ENCODE measurements around the gene PTPA. TPM values are rescaled to one million over a fixed set of nuclear protein-coding genes. Genes with fewer than 3 reads are reported as not detected.

Gene PTPA
- total and polyA plus RNA-seq, 2 of the 4 experiments (the other 2 are of a cell fraction): 124 to 149 TPM

DNA sequence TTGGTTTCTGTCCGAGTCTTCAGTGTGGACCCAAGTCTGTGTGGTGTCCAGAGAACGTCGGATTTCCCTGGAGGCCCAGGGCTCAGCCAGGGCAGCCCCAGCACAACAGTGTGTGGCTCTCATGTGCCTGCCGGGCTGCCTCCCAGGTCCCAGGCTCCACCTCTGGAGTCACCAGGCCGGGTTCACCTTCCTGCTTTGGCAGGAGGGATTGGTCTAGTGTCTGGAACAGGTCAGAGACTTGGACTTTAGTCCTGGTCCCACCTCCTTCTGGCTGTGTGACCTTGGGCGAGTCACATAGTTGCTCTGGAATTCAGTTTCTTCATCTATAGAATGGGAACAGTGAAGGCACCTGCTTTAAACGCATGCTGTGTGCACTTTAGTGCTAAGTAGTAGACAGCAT, 27.1 kb upstream of the PTPA start:
- in situ Hi-C loops (cut with MboI; ENCODE audit: low sequenced_read_pairs): no loop called here
- no peak overlapping the region for H3K27ac ChIP-seq (ENCODE audit: insufficient read depth, low read length)
- no peak overlapping the region for H2BK20ac ChIP-seq (ENCODE audit: low read depth, low read length)
- H3K9me1 ChIP-seq (ENCODE audit: insufficient read depth, low read length): peaks cover 4% of the 10 kb centered on the region; the same call in 1 of the 2 replicates
- BruUV-seq (replicated peaks): no TSS peak
- H3K4ac ChIP-seq (ENCODE audit: low read depth, low read length): no peak overlapping the region
- no peak overlapping the region for H2BK120ac ChIP-seq (ENCODE audit: low read depth, low read length)
- ATAC-seq (ENCODE audit: low read depth): no peak
- no peaks in the 10 kb centered on the region for H4K20me1 ChIP-seq (ENCODE audit: insufficient read depth, low read length)
- no peak overlapping the region for H3K14ac ChIP-seq (replicated peaks; ENCODE audit: low read depth, low read length)
- CTCF ChIA-PET: no interaction called here
- H3K56ac ChIP-seq (ENCODE audit: extremely low read depth, insufficient read depth, low read length): no peak overlapping the region
- 75% methylated on average over 3 of the region's 7 CpGs; no CpG with 5 or more reads in 1 of the 2 experiments for WGBS, 2 experiments (ENCODE audit: extremely low coverage in 2 of 2, insufficient read length in 1 of 2)
- no peak overlapping the region for H3K18ac ChIP-seq (ENCODE audit: low read depth, low read length)
- no peak overlapping the region for H2AFZ ChIP-seq (replicated peaks; ENCODE audit: low read length, poor library complexity)
- no peak overlapping the region for H3K9ac ChIP-seq (ENCODE audit: low read depth, low read length)
- no peak overlapping the region for H4K5ac ChIP-seq (ENCODE audit: low read depth, low read length)
- peaks cover 24% of the 10 kb centered on the region; the same call in 1 of the 2 replicates for H3K36me3 ChIP-seq (ENCODE audit: control insufficient read depth, insufficient read depth, low read length)
- POLR2A ChIA-PET (ENCODE audit: unreplicated experiment): no interaction called here
- no peak overlapping the region for H2AK9ac ChIP-seq (replicated peaks; ENCODE audit: low read depth, low read length, poor library complexity)
- H3K4me1 ChIP-seq (ENCODE audit: control insufficient read depth, insufficient read depth, low read length): peaks cover 7% of the 10 kb centered on the region; the same call in 1 of the 2 replicates
- no peak overlapping the region for H3K4me3 ChIP-seq (ENCODE audit: insufficient read depth, low read depth, low read length)
- no peaks in the 10 kb centered on the region for H3K9me3 ChIP-seq (ENCODE audit: control insufficient read depth, insufficient read depth, low read length)
- no peak overlapping the region for H4K91ac ChIP-seq (ENCODE audit: insufficient read depth, low read depth, low read length)
- no peak overlapping the region for H2AK5ac ChIP-seq (ENCODE audit: low read depth, low read length)
- no peak overlapping the region for H2BK15ac ChIP-seq (ENCODE audit: low read depth, low read length)
- H3K4me2 ChIP-seq (ENCODE audit: low read depth, low read length): no peak overlapping the region
- no peak overlapping the region for H2BK5ac ChIP-seq (ENCODE audit: low read depth, low read length, poor library complexity, severe bottlenecking)
- H3K27me3 ChIP-seq (ENCODE audit: control insufficient read depth, insufficient read depth, low read length): no peaks in the 10 kb centered on the region
- no peak overlapping the region for H3K23ac ChIP-seq (ENCODE audit: low read depth, low read length)
- TF ChIP-seq CTCF (conservative IDR thresholded peaks at IDR 0.05; ENCODE audit: low read depth, low read length) (no peak), RFX5 (IDR thresholded peaks at IDR 0.05; ENCODE audit: low read depth, low read length) (no peak), SMC3 (IDR thresholded peaks at IDR 0.05; ENCODE audit: low read depth, low read length) (no peak), MAZ (IDR thresholded peaks at IDR 0.05; ENCODE audit: borderline replicate concordance, low read depth, low read length) (no peak), NFE2L2 (IDR thresholded peaks at IDR 0.05; ENCODE audit: low read depth, low read length) (no peak), RAD21 (IDR thresholded peaks at IDR 0.05; ENCODE audit: low read length) (no peak), FOS (IDR thresholded peaks at IDR 0.05; ENCODE audit: low read depth, low read length) (no peak), POLR2A (IDR thresholded peaks at IDR 0.05; ENCODE audit: low read depth, low read length) (no peak), USF2 (IDR thresholded peaks at IDR 0.05; ENCODE audit: low read depth, low read length) (no peak), RCOR1 (IDR thresholded peaks at IDR 0.05; ENCODE audit: insufficient replicate concordance, low read length) (no peak), MAFK (IDR thresholded peaks at IDR 0.05; ENCODE audit: low read depth, low read length) (no peak), CEBPB (IDR thresholded peaks at IDR 0.05; ENCODE audit: low read depth, low read length) (no peak), MXI1 (IDR thresholded peaks at IDR 0.05; ENCODE audit: borderline replicate concordance, low read depth, low read length) (no peak)
- H3K79me1 ChIP-seq (ENCODE audit: low read depth in 1 of 2, low read length in 2 of 2): peaks cover 27 to 41% of the 10 kb centered on the region in 2 experiments
- no peak overlapping the region for H4K8ac ChIP-seq (ENCODE audit: low read depth in 2 of 2, low read length in 2 of 2)
- no peak for DNase-seq
- intact Hi-C loops (cut with micrococcal nuclease): no loop called here
- dilution Hi-C loops (cut with HindIII; ENCODE audit: low sequenced_read_pairs, unreplicated experiment): no loop called here

All from IMR-90 (cell line).